HL-60 (cell line): ENCODE data around the gene SWI5.

Experiments used
- GABPA ChIP-seq: IDR thresholded peaks from 2 replicates; pipeline ENCODE4 v1.6.1; 2012; ENCODE audit warnings: low read depth
- TF ChIP-seq, protein P1 (sequence below): IDR thresholded peaks from one replicate; pipeline ENCODE4 v1.5.1; 2011; ENCODE audit warnings: low read length, control low read depth, inconsistent platforms; ENCODE audit not compliant: insufficient read depth

- TF ChIP-seq, protein P1, sequence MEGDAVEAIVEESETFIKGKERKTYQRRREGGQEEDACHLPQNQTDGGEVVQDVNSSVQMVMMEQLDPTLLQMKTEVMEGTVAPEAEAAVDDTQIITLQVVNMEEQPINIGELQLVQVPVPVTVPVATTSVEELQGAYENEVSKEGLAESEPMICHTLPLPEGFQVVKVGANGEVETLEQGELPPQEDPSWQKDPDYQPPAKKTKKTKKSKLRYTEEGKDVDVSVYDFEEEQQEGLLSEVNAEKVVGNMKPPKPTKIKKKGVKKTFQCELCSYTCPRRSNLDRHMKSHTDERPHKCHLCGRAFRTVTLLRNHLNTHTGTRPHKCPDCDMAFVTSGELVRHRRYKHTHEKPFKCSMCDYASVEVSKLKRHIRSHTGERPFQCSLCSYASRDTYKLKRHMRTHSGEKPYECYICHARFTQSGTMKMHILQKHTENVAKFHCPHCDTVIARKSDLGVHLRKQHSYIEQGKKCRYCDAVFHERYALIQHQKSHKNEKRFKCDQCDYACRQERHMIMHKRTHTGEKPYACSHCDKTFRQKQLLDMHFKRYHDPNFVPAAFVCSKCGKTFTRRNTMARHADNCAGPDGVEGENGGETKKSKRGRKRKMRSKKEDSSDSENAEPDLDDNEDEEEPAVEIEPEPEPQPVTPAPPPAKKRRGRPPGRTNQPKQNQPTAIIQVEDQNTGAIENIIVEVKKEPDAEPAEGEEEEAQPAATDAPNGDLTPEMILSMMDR: no peak
- no peak for TF ChIP-seq GABPA
Measured at GRCh38 chr9:128288273-128289004, 12.4 kb downstream of the SWI5 start.
